ENCODE data around the gene ZNF385D. TPM values are rescaled to one million over a fixed set of nuclear protein-coding genes. Genes with fewer than 3 reads are reported as not detected.

Gene ZNF385D, protein sequence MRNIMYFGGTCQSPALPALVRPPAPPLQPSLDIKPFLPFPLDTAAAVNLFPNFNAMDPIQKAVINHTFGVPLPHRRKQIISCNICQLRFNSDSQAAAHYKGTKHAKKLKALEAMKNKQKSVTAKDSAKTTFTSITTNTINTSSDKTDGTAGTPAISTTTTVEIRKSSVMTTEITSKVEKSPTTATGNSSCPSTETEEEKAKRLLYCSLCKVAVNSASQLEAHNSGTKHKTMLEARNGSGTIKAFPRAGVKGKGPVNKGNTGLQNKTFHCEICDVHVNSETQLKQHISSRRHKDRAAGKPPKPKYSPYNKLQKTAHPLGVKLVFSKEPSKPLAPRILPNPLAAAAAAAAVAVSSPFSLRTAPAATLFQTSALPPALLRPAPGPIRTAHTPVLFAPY
- not detected in 2 replicates for total RNA-seq

DNA sequence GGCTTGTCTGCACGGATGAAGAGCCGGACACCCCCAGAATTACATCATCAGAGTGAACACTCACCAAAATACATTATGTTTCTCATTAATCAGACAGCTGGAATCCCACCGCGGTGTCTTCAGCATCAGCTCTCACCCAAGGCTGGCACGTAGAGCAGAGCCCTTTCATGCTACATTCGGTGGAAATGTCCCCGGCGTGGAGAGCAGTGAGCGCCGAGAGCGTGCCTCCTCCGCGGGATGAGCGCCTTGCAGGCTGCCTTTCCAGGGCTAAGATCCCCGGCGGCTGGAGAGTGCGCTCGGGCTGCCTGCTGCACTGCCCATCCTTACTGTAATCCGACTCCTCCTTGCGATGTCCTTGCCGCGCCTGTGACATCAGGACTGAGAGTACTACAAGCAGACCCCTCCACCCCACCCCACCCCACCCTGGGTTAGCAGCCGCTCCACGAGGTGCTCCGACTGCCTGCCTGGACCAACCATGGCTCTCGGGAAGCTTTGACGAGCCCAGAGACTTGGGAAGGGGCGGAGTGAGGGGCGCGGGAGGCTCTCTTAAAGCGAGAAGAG lies at the start of gene ZNF385D:
Gene ZNF385D (minus strand): TSS at position 380 of the 561 bp plus-strand sequence. CDS start 294 bp downstream, at position 86.
- intact Hi-C loops (cut with micrococcal nuclease), result no loop called here

DNA sequence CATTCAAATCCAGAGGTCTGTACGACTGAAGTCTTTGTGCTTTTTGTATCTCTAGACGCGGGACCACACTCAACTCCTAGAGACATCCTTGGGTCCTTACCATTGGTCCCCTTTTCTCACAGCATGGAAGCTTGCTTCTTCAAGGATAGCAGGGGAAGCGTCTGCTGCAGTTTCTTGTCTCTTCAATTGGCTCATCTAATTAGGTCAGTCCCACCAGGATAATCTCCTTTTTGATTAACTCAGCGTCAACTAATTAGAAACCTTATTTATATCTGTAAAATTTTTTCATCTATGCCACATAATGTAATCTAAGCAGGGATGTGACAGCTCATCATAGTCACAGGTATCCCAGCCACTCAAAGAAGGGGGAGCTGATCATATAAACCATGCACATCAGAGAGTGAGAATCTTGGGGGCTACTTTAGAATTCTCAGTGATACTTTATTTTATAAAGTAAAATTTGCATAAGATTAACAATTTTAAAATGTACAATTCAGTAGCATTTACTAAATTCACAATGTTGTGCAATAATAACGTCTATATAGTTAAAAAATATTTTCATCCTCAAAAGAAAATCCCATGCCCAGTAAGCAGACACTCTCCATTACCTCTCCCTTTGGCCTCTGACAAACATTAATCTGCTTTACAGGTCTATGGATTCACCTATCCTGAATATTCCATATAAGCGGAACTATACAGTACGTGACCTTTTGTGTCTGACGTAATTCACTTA lies 47.5 kb upstream of the ZNF385D start:
- intact Hi-C loops (cut with micrococcal nuclease), result no loop called here

DNA sequence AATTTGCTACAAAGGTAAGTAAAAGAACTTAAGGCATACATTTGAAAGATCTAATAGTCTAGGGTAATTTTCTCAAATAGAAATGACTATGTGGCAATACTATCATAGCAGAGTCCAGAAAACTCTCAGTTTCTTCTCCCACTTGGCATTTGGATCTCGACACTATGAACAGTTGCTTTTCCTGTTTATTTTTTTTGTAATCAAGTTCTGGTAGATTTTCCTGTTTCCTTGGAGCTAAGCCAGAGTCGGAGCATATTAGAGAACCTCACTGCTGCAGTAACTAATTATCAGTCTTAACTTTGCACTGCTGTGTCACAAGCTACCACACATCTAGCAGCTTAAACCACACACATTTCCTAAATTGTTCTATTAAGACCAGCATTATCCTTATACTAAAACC lies 44.9 kb upstream of the ZNF385D start:
- intact Hi-C loops (cut with micrococcal nuclease), result loop anchor here (2.0 kb wide), 1 partner anchor 59 kb away; no protein-coding TSS in a partner anchor

DNA sequence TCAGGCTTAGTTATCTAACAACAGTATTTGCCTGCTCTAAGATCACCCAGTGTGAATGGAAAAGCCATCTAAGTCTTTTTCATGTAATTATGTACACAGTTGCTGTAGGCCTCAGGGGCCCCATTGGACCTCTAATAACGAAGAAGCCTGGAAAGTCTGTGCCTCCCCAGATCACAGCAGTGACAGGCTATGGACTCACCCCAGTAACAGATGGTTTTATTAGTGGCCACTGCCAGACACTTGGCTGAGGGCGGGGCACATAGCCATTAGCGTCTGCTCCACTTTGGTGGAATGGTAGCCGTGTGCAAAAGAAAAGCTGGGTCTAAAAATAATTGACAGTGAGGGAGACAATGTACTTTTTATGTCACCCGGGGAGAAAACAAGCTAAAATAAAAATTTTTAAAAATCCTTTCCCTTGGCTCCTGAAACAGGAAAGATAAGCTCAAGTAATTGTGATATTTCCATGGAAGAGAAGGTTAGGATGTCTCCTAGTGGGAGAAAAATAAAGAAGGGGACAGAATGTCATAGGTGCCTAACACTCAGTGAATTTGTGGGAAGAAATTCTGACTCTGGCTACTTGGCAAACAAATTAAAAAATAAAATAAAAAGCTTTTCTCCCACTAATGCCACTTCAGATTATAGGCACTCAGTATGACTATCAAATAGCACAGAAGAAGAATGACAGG lies 44.3 kb upstream of the ZNF385D start:
- intact Hi-C loops (cut with micrococcal nuclease), result no loop called here

DNA sequence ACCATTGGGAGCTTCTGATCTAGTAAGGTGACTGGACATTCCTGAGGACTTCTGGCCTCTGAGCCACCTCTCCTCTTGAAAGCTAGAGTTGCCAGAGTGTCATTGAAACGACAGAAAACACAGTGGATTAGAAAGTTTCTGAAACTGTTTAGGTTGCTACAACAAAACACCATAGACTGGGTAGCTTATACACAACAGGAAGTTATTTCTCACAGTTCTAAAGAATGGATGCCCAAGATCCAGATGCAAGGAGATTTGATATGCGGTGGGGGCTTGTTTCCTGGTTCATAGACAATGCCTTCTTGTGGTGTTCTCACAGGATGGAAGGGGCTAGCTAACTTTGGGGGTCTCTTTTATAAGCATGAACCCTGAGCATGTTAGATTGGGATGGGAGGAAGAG lies 43.3 kb upstream of the ZNF385D start:
- intact Hi-C loops (cut with micrococcal nuclease), result no loop called here

DNA sequence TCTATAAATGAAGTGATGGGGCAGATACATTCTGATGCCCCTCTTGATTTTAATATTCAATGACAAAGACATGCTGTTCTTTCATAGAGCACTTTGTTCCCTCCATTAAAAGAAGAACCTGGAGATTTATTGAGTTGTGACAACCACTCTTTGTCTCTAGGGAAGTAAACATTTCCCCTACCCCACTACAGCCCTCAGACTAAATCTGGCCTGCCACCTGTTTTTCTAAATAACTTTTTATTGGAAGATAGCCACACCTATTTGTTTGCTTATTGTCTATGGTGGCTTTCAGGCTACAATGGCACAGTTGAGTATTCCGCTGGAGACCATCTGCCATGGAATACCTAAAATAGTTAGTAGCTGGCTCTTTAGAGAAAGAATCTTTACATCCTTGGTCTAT lies 41.2 kb upstream of the ZNF385D start:
- intact Hi-C loops (cut with micrococcal nuclease), result no loop called here

DNA sequence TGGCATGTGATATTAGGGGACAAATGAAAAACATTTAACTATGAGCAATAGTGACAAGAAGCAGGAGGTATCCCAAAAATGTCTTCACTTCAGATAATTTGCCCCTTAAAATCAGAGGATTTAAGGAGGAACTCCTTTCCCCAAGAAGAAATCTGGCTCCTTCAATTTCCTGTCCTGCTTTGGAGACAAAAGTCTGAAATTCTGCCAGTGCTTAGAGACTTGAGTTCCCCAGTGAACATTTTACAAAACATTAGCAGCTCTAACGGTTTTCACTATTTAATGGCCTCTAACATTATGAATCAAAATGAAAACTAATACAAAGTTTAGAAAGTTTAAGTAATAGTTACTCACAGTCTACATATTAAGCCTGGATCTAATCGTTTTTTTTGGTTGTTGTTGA lies 40.3 kb upstream of the ZNF385D start:
- intact Hi-C loops (cut with micrococcal nuclease), result no loop called here

DNA sequence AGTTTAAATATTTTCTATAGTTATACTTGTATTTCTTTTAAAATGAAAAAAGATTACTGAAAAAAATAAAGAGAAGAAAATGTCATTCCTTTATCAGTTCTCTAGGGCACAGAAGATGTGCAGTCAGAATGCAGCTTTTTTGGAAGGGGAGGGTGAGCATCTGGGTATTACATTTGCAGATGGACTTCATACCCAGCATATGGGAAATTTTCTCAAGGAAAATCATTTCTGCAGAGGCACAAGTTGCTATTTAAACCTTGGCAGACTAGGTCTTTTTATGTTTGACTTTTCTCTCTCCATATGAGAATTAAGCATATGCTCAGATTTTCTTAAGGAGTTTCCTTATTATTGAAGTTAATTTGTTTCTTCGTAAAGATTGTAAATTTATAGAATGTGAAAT lies 39.5 kb upstream of the ZNF385D start:
- intact Hi-C loops (cut with micrococcal nuclease), result no loop called here

DNA sequence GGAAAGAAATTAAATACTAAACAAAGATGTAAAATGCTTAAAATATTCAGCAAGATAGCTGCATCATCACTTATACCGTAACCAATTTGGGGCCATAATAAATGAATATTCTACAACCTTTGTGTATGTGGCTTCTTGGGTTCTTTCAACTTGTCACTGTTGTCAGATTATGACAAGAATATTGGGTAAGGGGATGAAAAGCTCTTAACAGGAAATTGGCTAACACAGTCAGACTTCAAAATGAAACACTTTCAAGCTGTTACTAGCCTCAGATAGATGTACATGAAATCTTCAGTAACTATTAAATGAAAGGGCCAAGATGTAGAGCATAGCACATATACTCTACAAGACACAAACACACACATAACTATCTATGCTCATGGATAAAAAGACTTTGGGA lies 38.7 kb upstream of the ZNF385D start:
- intact Hi-C loops (cut with micrococcal nuclease), result no loop called here

DNA sequence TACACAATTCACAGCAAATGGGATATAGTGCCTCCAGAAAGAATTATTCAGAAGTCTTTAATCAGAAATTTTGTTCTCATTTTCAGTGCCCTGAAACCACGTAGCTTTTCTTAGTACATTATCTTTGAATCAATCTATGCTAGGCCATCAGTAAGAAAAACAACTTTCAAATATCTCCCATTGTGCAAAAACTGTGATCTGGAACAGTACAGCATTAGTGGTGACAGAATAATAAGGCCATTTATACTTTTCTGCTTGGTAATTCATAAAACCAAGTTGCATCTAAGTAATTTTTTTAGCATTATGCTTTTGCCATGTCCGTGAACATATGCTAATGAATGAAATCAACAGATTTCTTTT lies 35.4 kb upstream of the ZNF385D start:
- intact Hi-C loops (cut with micrococcal nuclease), result no loop called here

DNA sequence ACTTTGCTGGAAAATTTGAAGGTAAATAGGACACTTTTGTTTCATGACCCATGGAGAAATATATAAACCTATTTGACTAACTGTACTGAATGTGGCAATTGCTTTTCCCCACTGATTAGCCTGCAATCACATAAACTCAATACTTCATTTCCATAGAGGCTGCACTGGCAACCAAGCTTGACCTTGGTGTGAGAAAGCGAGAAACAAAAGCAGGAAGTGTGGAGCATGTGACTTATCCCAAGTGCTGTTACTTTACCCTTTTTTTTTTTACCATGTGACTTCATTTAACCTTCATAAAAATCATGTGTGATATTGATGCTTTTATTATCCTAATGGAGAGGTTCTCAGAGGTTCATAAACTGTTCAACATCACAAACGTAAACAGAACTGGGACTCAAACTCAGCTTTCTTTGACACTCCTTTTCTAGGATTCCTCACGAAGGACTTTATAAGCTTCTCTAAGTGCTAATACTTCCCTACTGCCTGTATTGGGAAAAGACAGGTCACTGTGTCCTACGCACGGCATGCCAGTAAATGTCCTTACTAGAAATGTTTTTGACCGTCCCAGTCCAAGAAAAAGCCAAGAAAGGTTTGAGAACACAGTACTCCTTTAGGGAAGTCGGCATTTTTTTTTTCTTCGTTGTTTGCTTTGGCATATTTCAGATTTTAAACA lies 34.9 kb upstream of the ZNF385D start:
- intact Hi-C loops (cut with micrococcal nuclease), result no loop called here

DNA sequence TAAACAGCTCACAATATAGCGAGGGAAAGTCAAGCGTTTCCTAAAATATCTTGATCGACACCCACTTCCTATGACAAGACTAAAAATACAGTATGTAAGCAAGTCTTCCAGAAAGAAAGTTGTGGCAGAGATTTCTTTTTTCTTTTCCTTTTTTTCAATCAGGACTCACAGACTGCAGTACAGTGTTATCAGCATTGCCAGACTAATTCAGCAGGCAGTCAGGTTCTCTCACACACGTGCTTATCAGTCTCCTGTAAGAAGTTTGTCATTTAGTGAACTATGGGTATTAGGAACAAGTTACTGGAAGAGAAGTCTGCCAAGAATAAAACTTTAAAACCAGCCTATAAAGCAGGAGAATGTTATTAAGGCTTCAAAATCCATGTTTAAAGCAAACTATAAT lies 32.8 kb upstream of the ZNF385D start:
- intact Hi-C loops (cut with micrococcal nuclease), result no loop called here

DNA sequence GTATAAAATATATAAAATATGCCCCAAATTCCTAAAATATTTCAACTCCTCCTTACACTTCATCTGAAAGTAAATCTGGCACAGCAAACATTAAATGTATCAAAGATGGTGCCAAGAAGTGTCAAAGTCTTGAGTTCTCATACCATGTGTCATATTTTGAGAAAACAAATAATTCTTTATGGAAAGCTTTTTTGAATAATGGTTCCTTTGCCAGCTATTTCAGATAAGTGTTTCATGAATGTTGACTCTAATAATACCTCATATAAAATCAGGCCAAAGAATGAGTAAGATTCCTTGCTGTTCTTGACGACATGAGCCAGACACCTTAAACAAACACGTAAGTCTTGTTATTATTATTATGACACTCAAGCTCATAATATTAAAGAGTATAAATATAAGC lies 30.3 kb upstream of the ZNF385D start:
- intact Hi-C loops (cut with micrococcal nuclease), result no loop called here

DNA sequence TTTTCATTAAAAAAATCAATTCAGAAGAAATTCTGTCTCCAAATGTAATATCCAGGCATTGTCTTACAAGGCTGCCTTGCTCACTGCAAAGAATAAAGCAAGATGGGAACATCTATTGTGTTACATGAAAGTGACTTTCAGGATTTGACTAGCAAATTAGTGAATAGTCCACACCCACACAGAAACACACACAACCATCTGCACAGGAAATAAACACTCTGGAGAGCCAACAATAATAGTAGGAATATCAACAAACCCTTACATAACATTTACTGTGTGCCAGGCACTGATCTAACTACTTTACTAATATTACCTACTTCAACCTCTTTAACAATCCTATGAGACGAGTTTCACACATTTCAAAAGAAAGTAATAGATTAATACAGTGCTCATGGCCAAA lies 28.9 kb upstream of the ZNF385D start:
- intact Hi-C loops (cut with micrococcal nuclease), result no loop called here

DNA sequence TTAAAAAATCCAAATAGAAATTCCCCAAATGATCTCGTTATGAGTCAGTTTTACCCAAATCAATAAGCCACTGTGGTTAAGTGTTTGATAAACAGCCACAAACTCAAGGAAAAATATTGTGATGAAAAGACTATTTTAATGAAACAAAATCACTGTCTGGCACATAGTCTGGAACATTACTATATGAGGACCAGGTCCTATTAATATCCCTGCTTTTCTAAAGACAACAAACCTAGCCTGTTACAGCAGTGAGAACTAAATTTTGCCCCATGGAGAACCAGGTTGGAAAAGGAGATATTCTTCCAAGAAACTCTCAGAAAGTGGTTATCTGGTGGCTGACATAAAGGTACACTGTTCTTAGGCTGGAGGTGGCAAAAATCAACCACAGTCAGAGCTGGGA lies 27.7 kb upstream of the ZNF385D start:
- intact Hi-C loops (cut with micrococcal nuclease), result no loop called here

DNA sequence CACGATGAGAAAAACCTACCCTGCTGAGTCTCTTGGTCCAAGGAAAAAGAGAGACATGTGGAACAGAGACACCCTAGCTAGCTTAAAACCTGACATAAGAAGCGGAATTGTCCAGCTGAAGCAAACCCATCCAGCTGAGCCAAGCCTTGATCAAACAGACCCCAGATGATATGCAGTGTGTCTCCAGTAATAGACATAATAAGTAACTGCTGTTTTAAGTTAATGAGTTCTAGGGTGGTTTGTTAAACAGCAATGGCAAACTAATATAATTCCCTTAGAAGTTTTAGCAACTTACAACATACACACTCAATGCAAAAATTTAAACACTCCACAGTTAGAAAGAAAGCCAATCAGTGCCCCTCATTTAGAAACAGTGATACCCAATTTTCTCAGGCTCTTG lies 26.8 kb upstream of the ZNF385D start:
- intact Hi-C loops (cut with micrococcal nuclease), result no loop called here

DNA sequence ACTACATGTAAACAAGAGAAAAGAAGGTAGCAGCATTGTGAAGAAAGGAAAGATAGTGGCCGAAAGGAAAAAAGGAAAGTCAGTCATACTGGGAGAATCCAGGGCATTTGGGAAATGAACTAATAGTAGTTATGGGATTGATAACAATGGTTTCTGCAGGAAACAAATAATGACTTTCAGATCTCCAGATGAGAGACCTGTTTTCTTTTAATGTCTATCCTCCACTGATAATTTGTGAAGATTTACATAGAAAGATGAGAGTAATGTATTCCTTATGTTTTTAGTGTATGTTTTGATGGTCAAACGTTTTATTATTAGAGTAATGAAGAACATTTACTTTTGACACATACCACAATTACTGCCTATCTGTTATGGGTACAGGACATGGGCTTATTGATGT lies 15.0 kb upstream of the ZNF385D start:
- intact Hi-C loops (cut with micrococcal nuclease), result no loop called here

DNA sequence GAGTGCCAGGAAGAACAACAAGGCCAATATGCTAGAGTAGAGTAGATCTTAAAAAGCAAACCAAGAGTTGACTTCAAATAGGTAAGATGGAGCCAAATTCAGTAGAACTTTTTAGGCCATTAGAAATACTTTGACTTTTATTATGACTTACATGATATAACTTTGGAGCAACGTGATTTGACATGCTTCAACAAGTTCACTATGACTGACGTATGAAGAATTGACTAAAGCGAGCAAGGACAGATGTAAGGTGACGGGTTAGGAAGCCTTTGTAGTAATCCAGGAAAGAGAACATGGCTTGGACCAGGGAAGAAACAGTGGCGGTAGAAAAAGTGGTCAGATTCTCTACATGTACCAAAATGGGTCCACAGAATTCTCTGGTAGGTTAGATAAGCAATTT lies 4.9 kb upstream of the ZNF385D start:
- intact Hi-C loops (cut with micrococcal nuclease), result no loop called here

DNA sequence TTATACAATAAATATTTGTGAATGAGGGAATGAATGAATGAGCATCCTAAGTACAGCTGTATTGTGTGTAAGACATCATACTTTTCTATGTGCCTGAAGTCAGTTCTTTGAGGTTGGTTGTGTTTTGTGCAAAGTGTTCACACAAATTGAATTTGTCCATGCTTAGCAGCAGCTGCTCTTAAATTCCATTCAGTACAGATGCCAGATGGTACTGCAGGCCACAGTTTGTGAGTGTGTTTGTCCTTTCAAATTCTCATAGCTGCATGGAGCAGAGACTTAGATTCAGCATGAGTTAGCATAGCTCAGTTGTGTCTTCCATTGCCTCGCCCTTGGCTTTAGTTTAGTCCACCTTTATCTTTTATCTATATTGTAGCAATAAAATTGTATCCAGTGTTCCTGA lies 3.8 kb upstream of the ZNF385D start:
- intact Hi-C loops (cut with micrococcal nuclease), result no loop called here

DNA sequence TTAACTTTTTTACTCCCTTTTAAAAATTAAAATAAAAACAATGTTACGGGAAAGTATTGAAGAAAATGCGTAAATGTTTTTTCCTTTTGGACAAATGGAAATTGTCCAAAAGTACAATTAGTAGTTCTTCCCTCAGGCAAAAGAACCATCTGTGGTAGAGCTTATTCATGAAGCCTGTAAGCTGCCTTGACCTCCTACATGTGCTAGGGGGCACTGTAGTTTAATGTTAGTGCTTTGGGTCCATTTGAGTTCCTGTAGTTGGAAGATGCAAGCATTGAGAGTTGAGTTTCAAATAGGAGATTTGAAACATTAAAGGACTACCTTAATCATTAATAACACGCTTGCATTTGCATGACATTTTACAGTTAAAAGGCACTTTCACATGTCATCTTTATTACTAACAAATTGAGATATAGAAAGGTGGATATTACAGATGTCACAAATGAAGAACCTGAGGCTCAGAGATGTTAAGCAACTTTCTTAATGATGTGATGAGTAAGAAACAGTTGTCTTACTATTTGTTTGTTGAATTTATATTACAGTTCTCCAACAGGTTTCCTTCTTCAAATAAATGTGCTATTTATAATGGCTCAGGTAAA lies 1.8 kb upstream of the ZNF385D start:
- intact Hi-C loops (cut with micrococcal nuclease), result no loop called here

DNA sequence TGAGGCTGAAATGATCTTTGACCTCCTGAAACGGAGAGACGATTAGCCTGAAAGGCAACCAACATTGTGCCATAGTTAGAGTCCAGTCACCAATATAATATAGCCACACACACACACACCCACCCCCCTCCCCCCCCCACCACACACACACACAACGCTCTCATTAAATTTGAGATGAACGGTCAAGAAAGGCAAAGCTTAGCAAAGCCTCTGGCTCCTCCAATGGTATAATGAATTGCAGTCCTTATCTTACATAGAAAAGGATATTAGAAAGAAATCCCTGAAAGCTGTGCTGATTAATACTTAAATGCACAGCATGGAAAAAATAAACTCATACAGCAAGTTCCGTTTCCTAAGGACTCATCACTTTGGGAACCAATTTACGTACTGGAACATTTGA lies 876 bp upstream of the ZNF385D start:
- intact Hi-C loops (cut with micrococcal nuclease), result no loop called here
